NCI-H446 (cell line): ENCODE data around the gene TFPI2.

ENCODE experiments used
- DNase-seq, 2 experiments: peaks; one replicate each; lab custom pipeline; 2025; lab: John Stamatoyannopoulos, UW

The TFPI2 gene

GRCh38 chr7:93906267-93906666 is 15.7 kb upstream of the TFPI2 start, which contains the start of gene GNGT1:
Gene GNGT1, plus strand, starts transcription at chr7:93906567. Its CDS starts 180 bp downstream, at chr7:93906747.
- DNase-seq = no peak

GRCh38 chr7:93902777-93903423 is 12.3 kb upstream of the TFPI2 start:
- peak in 1 of 2 experiments; percentile 42 for DNase-seq

- DNase-seq = no peak
Observed at GRCh38 chr7:93897680-93898079, 7.1 kb upstream of the TFPI2 start.

- DNase-seq = no peak
Observed at GRCh38 chr7:93895859-93896600, 5.5 kb upstream of the TFPI2 start.

- peak in 1 of 2 experiments; percentile 35 for DNase-seq
Observed at GRCh38 chr7:93894966-93895640, 4.5 kb upstream of the TFPI2 start.

- no peak for DNase-seq
Observed at GRCh38 chr7:93894426-93894825, 3.9 kb upstream of the TFPI2 start.

- no peak for DNase-seq
Observed at GRCh38 chr7:93890041-93890463, 501 bp downstream of the TFPI2 start.

GRCh38 chr7:93889261-93889660 is 1.3 kb downstream of the TFPI2 start:
- no peak for DNase-seq

GRCh38 chr7:93884541-93884940 is 6.0 kb downstream of the TFPI2 start:
- DNase-seq = no peak

- no peak for DNase-seq
Observed at GRCh38 chr7:93883917-93884345, 6.6 kb downstream of the TFPI2 start.

GRCh38 chr7:93883078-93883916 is 7.3 kb downstream of the TFPI2 start:
- DNase-seq = no peak

GRCh38 chr7:93882468-93882867 is 8.1 kb downstream of the TFPI2 start:
- no peak for DNase-seq

- no peak for DNase-seq
Observed at GRCh38 chr7:93879356-93879755, 11.2 kb downstream of the TFPI2 start.

- DNase-seq = no peak
Observed at GRCh38 chr7:93877742-93878141, 12.8 kb downstream of the TFPI2 start.

- DNase-seq = no peak
Observed at GRCh38 chr7:93873998-93874574, 16.5 kb downstream of the TFPI2 start.

- DNase-seq = no peak
Observed at GRCh38 chr7:93866886-93867285, 23.7 kb downstream of the TFPI2 start.

- no peak for DNase-seq
Observed at GRCh38 chr7:93862651-93863050, 27.9 kb downstream of the TFPI2 start.

GRCh38 chr7:93861325-93861949 is 29.1 kb downstream of the TFPI2 start:
- no peak for DNase-seq

GRCh38 chr7:93860261-93860660 is 30.3 kb downstream of the TFPI2 start:
- DNase-seq = no peak

- DNase-seq = no peak
Observed at GRCh38 chr7:93858857-93859256, 31.7 kb downstream of the TFPI2 start.

GRCh38 chr7:93856323-93856722 is 34.2 kb downstream of the TFPI2 start:
- DNase-seq = no peak
